SH-SY5Y (cell line): ENCODE results near the gene ESPL1.

Source experiments
- GATA2 ChIP-seq: IDR thresholded peaks from 2 replicates; pipeline ENCODE4 v1.6.1; 2011; ENCODE audit warnings: mild to moderate bottlenecking, low read depth, low read length
- GATA3 ChIP-seq: IDR thresholded peaks from 2 replicates; pipeline ENCODE4 v1.6.1; 2011; ENCODE audit warnings: low read depth, mild to moderate bottlenecking, low read length, moderate library complexity

GRCh38 chr12:53340398-53340797, 72.3 kb downstream of the ESPL1 start:
- TF ChIP-seq GATA2 = no peak
- TF ChIP-seq GATA3 = no peak
